IMR-90 (cell line): ENCODE data around the gene EPS8.

ENCODE experiments used
- BHLHE40 ChIP-seq: fragments of 150-350 bp; IDR thresholded peaks from 2 replicates; pipeline ENCODE4 v1.6.1; 2016; ENCODE audit warnings: mild to moderate bottlenecking, low read depth, low read length
- CEBPB ChIP-seq: IDR thresholded peaks from 2 replicates; pipeline ENCODE4 v1.6.1; 2012; ENCODE audit warnings: low read depth, low read length, improper control_type of control experiment
- NFE2L2 ChIP-seq: fragments of 150-350 bp; IDR thresholded peaks from 2 replicates; pipeline ENCODE4 v1.6.1; 2016; ENCODE audit warnings: low read depth, mild to moderate bottlenecking, low read length
- POLR2A ChIP-seq: IDR thresholded peaks from 2 replicates; pipeline ENCODE4 v1.6.1; 2012; ENCODE audit warnings: mild to moderate bottlenecking, low read depth, low read length
- RAD21 ChIP-seq: IDR thresholded peaks from 2 replicates; pipeline ENCODE4 v1.6.1; 2012; ENCODE audit warnings: low read length, improper control_type of control experiment
- RCOR1 ChIP-seq: IDR thresholded peaks from 2 replicates; pipeline ENCODE4 v1.6.1; 2012; ENCODE audit warnings: mild to moderate bottlenecking, low read length, improper control_type of control experiment; ENCODE audit not compliant: insufficient replicate concordance
- SMC3 ChIP-seq: fragments of 150-350 bp; IDR thresholded peaks from 2 replicates; pipeline ENCODE4 v1.6.1; 2016; ENCODE audit warnings: low read depth, mild to moderate bottlenecking, antibody characterized with exemption, low read length, moderate library complexity
- TF ChIP-seq, protein P1 (sequence below): conservative IDR thresholded peaks from 2 replicates; pipeline ENCODE4 v1.5.1; 2012; ENCODE audit warnings: mild to moderate bottlenecking, low read depth, low read length, improper control_type of control experiment
- TF ChIP-seq, protein P2 (sequence below): fragments of 150-350 bp; IDR thresholded peaks from 2 replicates; pipeline ENCODE4 v1.6.1; 2016; ENCODE audit warnings: low read depth, mild to moderate bottlenecking, low read length, moderate library complexity, borderline replicate concordance

DNA sequence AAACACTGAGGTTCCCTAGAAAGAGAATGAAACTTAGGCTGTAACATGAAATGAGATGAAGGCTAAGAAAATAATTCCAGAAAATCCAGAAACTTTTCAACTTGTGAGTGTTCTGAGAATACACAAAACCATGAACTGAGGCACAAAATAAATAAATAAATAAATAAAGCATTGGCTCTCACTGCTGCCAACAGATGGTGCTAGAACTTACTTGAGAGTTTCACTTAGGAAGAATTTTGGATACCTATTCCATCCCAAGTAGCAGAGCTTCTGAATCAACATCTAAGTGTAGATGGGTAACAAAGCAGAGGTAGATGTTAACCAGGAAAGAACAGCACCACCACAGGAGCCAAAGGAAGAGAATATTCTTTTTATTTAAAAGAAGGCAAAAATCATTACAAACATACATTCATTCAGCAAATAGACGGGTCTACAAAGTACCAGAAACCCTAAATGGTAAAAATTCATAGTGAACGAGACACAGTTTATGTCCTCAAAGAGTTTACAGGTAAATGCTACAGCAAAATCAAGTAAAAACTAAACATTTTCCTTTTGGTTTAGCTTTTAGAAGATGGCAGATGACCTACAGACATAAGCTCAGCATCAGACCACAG, 16.7 kb downstream of the EPS8 start:
- TF ChIP-seq CEBPB (no peak), POLR2A (no peak), SMC3 (peak; percentile 40), NFE2L2 (no peak), RCOR1 (no peak), RAD21 (peak; percentile 38), BHLHE40 (no peak)
- TF ChIP-seq, protein P1, sequence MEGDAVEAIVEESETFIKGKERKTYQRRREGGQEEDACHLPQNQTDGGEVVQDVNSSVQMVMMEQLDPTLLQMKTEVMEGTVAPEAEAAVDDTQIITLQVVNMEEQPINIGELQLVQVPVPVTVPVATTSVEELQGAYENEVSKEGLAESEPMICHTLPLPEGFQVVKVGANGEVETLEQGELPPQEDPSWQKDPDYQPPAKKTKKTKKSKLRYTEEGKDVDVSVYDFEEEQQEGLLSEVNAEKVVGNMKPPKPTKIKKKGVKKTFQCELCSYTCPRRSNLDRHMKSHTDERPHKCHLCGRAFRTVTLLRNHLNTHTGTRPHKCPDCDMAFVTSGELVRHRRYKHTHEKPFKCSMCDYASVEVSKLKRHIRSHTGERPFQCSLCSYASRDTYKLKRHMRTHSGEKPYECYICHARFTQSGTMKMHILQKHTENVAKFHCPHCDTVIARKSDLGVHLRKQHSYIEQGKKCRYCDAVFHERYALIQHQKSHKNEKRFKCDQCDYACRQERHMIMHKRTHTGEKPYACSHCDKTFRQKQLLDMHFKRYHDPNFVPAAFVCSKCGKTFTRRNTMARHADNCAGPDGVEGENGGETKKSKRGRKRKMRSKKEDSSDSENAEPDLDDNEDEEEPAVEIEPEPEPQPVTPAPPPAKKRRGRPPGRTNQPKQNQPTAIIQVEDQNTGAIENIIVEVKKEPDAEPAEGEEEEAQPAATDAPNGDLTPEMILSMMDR, result peak; percentile 47
- TF ChIP-seq, protein P2, sequence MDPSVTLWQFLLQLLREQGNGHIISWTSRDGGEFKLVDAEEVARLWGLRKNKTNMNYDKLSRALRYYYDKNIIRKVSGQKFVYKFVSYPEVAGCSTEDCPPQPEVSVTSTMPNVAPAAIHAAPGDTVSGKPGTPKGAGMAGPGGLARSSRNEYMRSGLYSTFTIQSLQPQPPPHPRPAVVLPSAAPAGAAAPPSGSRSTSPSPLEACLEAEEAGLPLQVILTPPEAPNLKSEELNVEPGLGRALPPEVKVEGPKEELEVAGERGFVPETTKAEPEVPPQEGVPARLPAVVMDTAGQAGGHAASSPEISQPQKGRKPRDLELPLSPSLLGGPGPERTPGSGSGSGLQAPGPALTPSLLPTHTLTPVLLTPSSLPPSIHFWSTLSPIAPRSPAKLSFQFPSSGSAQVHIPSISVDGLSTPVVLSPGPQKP, result no peak
